ENCODE measurements around the gene BRD2.
"Not testable (repeated sequence)": the region's sequence is repeated elsewhere in the genome, so short reads cannot be mapped to it uniquely, and the experiment has no call there.

BRD2 gene

DNA sequence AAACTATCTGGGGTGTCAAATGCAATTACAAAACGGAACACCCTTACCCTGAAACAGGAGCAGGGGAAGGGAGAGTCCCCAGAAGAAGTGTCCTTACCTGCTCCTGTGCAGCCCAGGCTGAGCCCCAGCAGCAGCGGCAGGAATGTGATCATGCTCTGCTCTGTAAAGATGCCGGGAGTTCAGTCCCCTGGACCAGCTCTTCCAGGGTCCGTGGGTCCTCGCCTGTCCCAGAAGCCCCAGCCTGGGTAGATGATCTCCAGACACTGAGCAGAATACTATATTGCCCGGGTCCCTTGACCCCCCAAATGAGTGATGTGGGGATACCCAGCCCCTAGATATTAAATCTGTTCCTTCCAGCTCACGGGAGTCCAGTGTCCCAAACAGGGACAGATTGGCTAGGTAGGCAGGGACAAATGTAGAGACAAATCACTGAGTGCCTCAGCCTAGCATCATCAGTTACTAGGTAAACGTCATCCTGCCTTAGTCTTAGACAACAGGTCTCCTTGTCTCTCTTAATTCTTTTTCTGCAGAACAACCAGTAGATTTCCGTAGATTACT lies 27.7 kb upstream of the BRD2 start, which contains the start of gene HLA-DMB:
Gene HLA-DMB (minus strand): TSS at position 373 of the 558 bp plus-strand sequence. CDS start 221 bp downstream, at position 152.
- no peak within 1 kb of the TSS for H3K4me3 ChIP-seq (ENCODE audit: extremely low read depth, insufficient read depth, low read length, poor library complexity, severe bottlenecking)
- no peaks in the 10 kb centered on the region for H3K9me3 ChIP-seq (ENCODE audit: control insufficient read depth, low read length)
- 69 to 77% methylated on average over 8 to 9 of the region's 9 CpGs for WGBS, 2 experiments (ENCODE audit: insufficient coverage in 2 of 2)
- no peaks in the 10 kb centered on the region for H3K4me1 ChIP-seq (ENCODE audit: control insufficient read depth, insufficient read depth, low read length, poor library complexity, severe bottlenecking)
- H3K27ac ChIP-seq (ENCODE audit: low read depth, low read length, severe bottlenecking) = no peak within 1 kb of the TSS
- H3K36me3 ChIP-seq (ENCODE audit: control insufficient read depth, insufficient read depth, low read length) = no peaks in the 10 kb centered on the region

DNA sequence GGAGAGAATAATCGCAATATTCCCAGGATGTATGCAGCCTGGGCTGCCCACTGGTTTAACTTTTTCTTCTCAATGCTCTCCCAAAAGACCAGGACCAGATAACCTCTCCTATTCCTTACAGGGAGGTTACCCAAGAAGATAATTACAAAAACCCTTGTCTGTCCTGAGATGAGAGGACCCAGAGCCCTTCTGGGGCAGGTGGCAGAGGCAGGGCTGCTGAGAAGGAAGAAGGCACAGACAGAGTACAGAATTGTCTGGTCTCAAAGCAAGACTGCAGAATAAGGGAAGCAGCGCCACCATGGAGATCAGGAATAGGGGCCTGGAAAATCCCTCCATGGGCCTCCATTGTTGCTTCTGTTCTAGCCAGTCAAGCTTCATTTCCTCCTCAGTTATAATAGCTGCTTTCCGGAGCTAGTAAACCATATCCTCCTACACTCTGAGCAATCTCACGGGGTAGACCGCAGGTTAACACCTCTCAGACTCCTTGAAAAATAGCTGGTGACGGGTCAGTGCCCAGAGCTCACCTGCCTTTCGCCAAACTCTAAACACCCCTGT lies 27.1 kb upstream of the BRD2 start:
- 89 to 91% methylated on average over 6 to 7 of the region's 7 CpGs for WGBS, 2 experiments (ENCODE audit: insufficient coverage in 2 of 2)
- Histone ChIP-seq H3K9me3 (ENCODE audit: control insufficient read depth, low read length) (no peaks in the 10 kb centered on the region), H3K36me3 (ENCODE audit: control insufficient read depth, insufficient read depth, low read length) (no peaks in the 10 kb centered on the region), H3K27ac (ENCODE audit: low read depth, low read length, severe bottlenecking) (no peak overlapping the region), H3K4me3 (ENCODE audit: extremely low read depth, insufficient read depth, low read length, poor library complexity, severe bottlenecking) (no peak overlapping the region), H3K4me1 (ENCODE audit: control insufficient read depth, insufficient read depth, low read length, poor library complexity, severe bottlenecking) (no peaks in the 10 kb centered on the region)

DNA sequence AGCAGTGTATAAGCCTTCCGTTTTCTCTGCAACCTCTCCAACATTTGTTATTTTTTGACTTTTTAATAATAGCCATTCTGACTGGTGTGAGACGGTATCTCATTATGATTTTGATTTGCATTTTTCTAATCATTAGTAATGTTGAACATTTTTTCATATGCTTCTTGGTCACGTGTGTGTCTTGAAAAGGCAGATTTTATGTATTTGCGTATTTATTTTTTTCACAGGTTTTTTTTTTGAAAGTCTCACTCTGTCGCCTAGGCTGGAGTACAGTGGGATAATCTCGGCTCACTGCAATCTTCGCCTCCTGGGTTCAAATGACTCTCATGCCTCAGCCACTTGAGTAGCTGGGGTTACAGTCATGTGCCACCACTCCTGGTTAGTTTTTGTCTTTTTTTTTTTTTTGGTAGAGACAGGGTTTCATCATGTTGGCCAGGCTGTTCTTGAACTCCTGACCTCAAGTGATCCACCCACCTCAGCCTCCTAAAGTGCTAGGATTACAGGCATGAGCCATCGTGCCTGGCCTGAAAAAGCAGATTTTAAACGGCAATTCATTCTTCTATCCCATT lies 25.8 kb upstream of the BRD2 start:
- WGBS, 2 experiments (ENCODE audit: insufficient coverage in 2 of 2) = 74 to 100% methylated on average over 4 of the region's 9 CpGs
- H3K9me3 ChIP-seq (ENCODE audit: control insufficient read depth, low read length); H3K4me1 ChIP-seq (ENCODE audit: control insufficient read depth, insufficient read depth, low read length, poor library complexity, severe bottlenecking); H3K36me3 ChIP-seq (ENCODE audit: control insufficient read depth, insufficient read depth, low read length); H3K4me3 ChIP-seq (ENCODE audit: extremely low read depth, insufficient read depth, low read length, poor library complexity, severe bottlenecking); H3K27ac ChIP-seq (ENCODE audit: low read depth, low read length, severe bottlenecking): not testable (repeated sequence)

DNA sequence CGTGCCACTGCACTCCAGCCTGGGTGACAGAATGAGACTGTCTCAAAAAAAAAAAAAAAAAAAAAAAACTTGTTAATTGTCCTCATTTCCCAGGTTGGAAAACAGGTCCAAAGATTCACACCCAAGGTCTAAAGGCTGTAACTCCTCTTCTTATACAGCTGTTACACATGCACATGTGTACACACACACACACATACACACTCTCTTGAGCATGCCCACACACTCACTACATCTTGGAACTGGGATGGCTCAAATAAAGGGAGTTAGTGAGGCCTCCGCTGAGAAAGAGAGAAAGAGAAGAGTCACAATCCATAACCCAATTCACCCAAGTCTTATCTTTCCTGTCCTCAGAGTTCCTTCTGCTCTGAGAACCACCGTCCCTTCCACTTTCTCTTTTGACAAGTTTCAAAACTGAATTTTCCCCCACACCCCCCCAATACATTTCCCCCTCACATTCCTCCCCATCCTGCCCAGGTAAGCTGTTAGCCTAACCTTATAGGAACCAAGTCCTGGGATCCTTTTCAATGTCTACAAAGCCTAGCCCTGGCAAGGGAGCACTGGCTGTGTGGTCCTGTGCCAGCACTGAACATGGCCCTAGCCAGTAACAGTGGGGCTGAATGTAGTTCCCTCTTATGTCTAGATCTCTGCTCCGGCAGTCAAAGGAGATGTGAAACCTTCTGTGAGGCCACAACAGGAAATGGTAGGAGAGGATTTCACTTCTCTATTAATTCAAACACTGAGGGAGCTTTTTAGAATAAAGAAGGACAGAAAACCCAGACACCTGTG lies 24.3 kb upstream of the BRD2 start:
- Histone ChIP-seq H3K4me1 (ENCODE audit: control insufficient read depth, insufficient read depth, low read length, poor library complexity, severe bottlenecking) (no peaks in the 10 kb centered on the region), H3K27ac (ENCODE audit: low read depth, low read length, severe bottlenecking) (no peak overlapping the region), H3K36me3 (ENCODE audit: control insufficient read depth, insufficient read depth, low read length) (no peaks in the 10 kb centered on the region), H3K9me3 (ENCODE audit: control insufficient read depth, low read length) (no peaks in the 10 kb centered on the region), H3K4me3 (ENCODE audit: extremely low read depth, insufficient read depth, low read length, poor library complexity, severe bottlenecking) (no peak overlapping the region)
- WGBS, 2 experiments (ENCODE audit: insufficient coverage in 2 of 2) = 68 to 76% methylated on average over 2 of the region's 4 CpGs

DNA sequence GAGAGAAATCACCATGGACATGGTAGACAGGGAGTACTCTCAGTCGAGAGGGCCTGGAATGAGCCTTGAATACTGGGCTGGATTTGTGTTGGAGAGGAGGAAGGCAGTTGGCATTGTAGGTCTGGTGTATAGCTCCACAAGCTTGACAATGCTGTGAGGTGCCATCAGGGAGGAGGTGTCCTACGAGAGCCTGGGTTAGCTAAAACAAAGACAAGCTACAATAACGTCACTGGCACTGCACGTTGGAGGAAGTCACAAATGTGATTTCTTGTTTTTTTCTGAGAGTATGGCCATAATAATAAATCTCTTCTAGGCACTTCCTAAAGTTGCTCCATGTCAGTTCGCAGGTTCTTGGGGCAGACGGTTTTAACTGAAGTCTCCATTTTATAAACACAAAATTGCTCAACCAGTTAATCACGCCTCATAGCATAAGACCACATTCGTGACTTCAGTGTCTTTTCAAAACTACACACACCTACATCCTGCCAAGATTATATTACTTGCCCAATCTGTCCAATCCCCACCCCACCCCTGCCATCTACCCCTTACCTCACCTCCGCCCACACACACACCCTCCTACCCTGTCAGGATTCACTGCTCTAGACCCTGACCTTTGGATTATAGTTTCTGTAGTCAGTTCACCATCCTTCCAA lies 23.2 kb upstream of the BRD2 start:
- 87 to 91% methylated on average over 7 of the region's 9 CpGs for WGBS, 2 experiments (ENCODE audit: insufficient coverage in 2 of 2)
- no peaks in the 10 kb centered on the region for H3K36me3 ChIP-seq (ENCODE audit: control insufficient read depth, insufficient read depth, low read length)
- no peaks in the 10 kb centered on the region for H3K9me3 ChIP-seq (ENCODE audit: control insufficient read depth, low read length)
- H3K27ac ChIP-seq (ENCODE audit: low read depth, low read length, severe bottlenecking) = no peak overlapping the region
- H3K4me3 ChIP-seq (ENCODE audit: extremely low read depth, insufficient read depth, low read length, poor library complexity, severe bottlenecking) = no peak overlapping the region
- no peaks in the 10 kb centered on the region for H3K4me1 ChIP-seq (ENCODE audit: control insufficient read depth, insufficient read depth, low read length, poor library complexity, severe bottlenecking)

DNA sequence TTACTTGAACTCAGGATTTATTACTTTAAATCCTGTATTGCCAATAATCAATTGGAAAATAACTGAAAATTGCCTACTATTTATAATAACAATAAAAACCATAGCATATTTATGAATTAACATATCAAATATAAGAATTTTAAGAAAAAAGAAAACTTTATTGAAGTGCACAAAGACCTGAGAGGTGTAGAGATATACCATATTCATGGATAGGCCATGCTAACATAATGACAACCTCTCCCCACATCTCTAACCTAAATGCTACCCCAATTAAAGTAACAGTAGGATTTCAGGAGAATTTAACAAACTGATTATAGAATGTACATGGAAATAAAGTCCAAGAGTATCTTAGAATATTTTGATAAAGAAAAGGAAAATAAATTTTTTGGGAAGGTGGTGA lies 22.4 kb upstream of the BRD2 start:
- H3K9me3 ChIP-seq (ENCODE audit: control insufficient read depth, low read length) = no peaks in the 10 kb centered on the region

DNA sequence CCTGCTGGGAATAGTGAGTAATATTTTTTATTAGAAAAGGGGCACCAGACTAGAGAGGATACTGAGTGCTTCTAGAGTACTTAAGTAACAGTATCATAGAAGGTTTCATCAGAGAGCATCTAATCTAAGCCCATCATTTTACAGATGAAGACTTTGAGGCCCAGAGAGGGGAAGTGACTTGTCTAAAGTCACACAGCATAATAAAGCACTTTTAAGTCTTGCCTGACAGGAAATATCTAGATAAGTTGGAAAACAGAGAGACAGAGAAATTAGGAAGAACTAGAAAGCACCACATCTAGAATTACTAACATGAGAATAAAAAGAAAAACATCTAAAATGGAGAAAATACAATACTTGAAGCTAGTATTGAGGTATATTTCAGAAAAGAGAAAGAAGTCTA lies 21.5 kb upstream of the BRD2 start:
- no peaks in the 10 kb centered on the region for H3K36me3 ChIP-seq (ENCODE audit: control insufficient read depth, insufficient read depth, low read length)
- no peaks in the 10 kb centered on the region for H3K4me1 ChIP-seq (ENCODE audit: control insufficient read depth, insufficient read depth, low read length, poor library complexity, severe bottlenecking)
- H3K9me3 ChIP-seq (ENCODE audit: control insufficient read depth, low read length) = no peaks in the 10 kb centered on the region
- H3K27ac ChIP-seq (ENCODE audit: low read depth, low read length, severe bottlenecking) = no peak overlapping the region
- no peak overlapping the region for H3K4me3 ChIP-seq (ENCODE audit: extremely low read depth, insufficient read depth, low read length, poor library complexity, severe bottlenecking)

More for the DNA sequence above, 22.4 kb upstream of the BRD2 start:
- no peak overlapping the region for H3K27ac ChIP-seq (ENCODE audit: low read depth, low read length, severe bottlenecking)
- H3K4me3 ChIP-seq (ENCODE audit: extremely low read depth, insufficient read depth, low read length, poor library complexity, severe bottlenecking) = no peak overlapping the region
- H3K4me1 ChIP-seq (ENCODE audit: control insufficient read depth, insufficient read depth, low read length, poor library complexity, severe bottlenecking) = no peaks in the 10 kb centered on the region
- no peaks in the 10 kb centered on the region for H3K36me3 ChIP-seq (ENCODE audit: control insufficient read depth, insufficient read depth, low read length)

DNA sequence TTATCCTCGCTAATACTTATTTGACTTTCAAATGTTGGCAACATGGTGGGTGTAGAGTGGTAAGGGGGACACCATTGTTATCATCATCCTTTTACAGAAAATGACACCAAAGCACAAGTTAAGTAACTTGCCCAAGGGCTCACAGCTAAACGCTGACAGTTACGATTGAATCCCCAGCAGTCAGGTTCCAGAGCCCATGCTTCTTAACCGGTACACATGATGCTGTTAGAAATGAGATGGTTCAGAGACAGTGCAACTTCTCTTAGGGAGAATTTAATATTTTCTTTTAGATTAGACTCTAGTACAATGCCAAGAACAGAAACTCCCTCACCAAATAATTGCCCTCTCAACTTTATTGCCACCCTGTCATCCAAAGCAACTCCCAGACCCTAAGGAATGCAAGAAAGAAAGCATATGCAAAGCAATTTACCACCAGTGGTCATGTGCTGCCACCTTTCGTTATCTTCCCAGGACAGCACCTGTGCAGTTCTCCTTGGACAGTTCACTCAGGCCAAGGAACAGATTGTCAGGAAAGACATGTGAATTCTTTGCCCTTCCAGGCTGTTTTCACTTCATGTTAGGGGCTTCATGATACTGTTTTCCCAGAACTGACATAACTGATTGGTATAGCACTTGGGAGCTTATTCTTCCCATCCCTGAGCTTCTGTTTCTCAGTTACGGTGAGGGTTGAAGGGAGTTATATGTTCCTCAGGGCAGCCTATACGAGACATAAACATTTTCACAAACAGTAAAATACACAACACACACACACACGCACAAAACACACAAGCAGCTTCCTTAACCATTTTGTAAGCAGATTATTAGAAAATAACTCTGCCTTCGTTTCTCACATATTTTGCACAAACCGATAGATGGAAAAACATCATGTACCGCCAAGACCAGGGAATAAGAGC lies 20.6 kb upstream of the BRD2 start:
- no peaks in the 10 kb centered on the region for H3K4me1 ChIP-seq (ENCODE audit: control insufficient read depth, insufficient read depth, low read length, poor library complexity, severe bottlenecking)
- no peaks in the 10 kb centered on the region for H3K9me3 ChIP-seq (ENCODE audit: control insufficient read depth, low read length)
- WGBS, 2 experiments (ENCODE audit: insufficient coverage in 2 of 2) = 63 to 65% methylated on average over 8 of the region's 11 CpGs
- H3K36me3 ChIP-seq (ENCODE audit: control insufficient read depth, insufficient read depth, low read length) = no peaks in the 10 kb centered on the region
- H3K27ac ChIP-seq (ENCODE audit: low read depth, low read length, severe bottlenecking) = no peak overlapping the region
- H3K4me3 ChIP-seq (ENCODE audit: extremely low read depth, insufficient read depth, low read length, poor library complexity, severe bottlenecking) = no peak overlapping the region

DNA sequence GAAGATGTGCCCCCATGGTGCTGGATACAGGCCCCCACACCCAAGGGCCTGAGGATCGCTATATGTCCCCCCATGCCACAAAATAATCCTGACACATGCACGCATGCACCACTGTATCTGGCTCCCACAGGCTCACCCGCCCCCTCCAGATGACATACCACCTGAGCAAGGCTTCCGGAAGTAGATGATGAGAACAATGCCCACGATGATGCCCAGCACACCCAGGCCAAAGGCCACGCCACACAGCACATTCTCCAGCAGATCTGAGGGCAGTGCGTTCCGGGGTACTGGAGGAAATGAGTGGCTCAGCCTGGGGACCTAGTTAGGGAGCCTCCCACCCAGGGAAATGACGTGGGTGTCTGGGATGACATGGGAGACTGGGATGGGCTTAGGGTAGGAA lies 19.3 kb upstream of the BRD2 start:
- H3K27ac ChIP-seq (ENCODE audit: low read depth, low read length, severe bottlenecking) = no peak overlapping the region
- 87 to 93% methylated on average over 6 to 9 of the region's 9 CpGs for WGBS, 2 experiments (ENCODE audit: insufficient coverage in 2 of 2)
- H3K4me3 ChIP-seq (ENCODE audit: extremely low read depth, insufficient read depth, low read length, poor library complexity, severe bottlenecking) = no peak overlapping the region
- no peaks in the 10 kb centered on the region for H3K36me3 ChIP-seq (ENCODE audit: control insufficient read depth, insufficient read depth, low read length)
- no peaks in the 10 kb centered on the region for H3K9me3 ChIP-seq (ENCODE audit: control insufficient read depth, low read length)
- H3K4me1 ChIP-seq (ENCODE audit: control insufficient read depth, insufficient read depth, low read length, poor library complexity, severe bottlenecking) = no peaks in the 10 kb centered on the region

DNA sequence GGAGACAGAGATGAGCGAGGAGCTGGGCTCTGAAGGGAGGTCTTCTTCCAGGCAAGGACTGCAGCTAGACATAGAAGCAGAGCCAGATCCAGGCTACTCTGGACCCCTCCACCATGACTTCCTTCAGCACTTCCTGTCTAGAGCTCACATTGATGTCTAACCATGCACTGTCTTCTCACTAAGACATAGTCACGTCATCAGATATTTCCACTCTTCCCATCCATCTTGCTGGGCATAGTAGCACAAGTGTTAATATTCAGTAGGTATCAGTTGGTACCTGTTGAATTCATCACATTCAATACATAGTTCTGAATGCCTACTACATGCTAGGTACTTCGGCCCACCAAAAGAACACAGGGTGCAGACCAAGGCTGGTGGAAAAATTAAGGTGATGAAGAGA lies 18.4 kb upstream of the BRD2 start:
- WGBS, 2 experiments (ENCODE audit: insufficient coverage in 2 of 2) = 100% methylated on average over 1 of the region's 3 CpGs

More for the DNA sequence above, 18.4 kb upstream of the BRD2 start:
- H3K4me3 ChIP-seq (ENCODE audit: extremely low read depth, insufficient read depth, low read length, poor library complexity, severe bottlenecking) = no peak overlapping the region
- no peak overlapping the region for H3K27ac ChIP-seq (ENCODE audit: low read depth, low read length, severe bottlenecking)
- no peaks in the 10 kb centered on the region for H3K36me3 ChIP-seq (ENCODE audit: control insufficient read depth, insufficient read depth, low read length)
- no peaks in the 10 kb centered on the region for H3K4me1 ChIP-seq (ENCODE audit: control insufficient read depth, insufficient read depth, low read length, poor library complexity, severe bottlenecking)
- no peaks in the 10 kb centered on the region for H3K9me3 ChIP-seq (ENCODE audit: control insufficient read depth, low read length)

Measured in mesodermal cell (in vitro differentiated cells).